GM19324 (cell line): ENCODE results near the gene TSPY4.
"Not testable (repeated sequence)": the region's sequence is repeated elsewhere in the genome, so short reads cannot be mapped to it uniquely, and the experiment has no call there.

Source experiments
- ATAC-seq: cut with Tn5 transposase; IDR thresholded peaks from one replicate; pipeline ENCODE4 v1.9.1; 2021; ENCODE audit warnings: mild to moderate bottlenecking, moderate library complexity; ENCODE audit not compliant: unreplicated experiment, low FRiP score

The TSPY4 gene

GRCh38 chrY:9337164-9337563, at the start of gene TSPY4:
Gene TSPY4, plus strand, starts transcription at chrY:9337464. Its CDS starts 46 bp downstream, at chrY:9337510.
- ATAC-seq, result not testable (repeated sequence)

GRCh38 chrY:9320996-9321395, 16.3 kb upstream of the TSPY4 start:
- no peak for ATAC-seq

GRCh38 chrY:9357497-9357896, 20.2 kb downstream of the TSPY4 start, which contains the start of gene TSPY8:
Gene TSPY8, plus strand, starts transcription at chrY:9357797. Its CDS starts 46 bp downstream, at chrY:9357843.
- ATAC-seq, result not testable (repeated sequence)
